Forelimb muscle (tissue), 1 donor: Measurements from ENCODE around the gene ZBTB39. TPM values are rescaled to one million over a fixed set of nuclear protein-coding genes. Genes with fewer than 3 reads are reported as not detected.

Source experiments
- polyA plus RNA-seq: library from polyadenylated mRNA; unstranded; fragments of 120-200 nt; gene quantifications from one replicate; pipeline ENCODE4 v1.2.1, GENCODE V29; 2013; ENCODE audit not compliant: insufficient read length

ZBTB39 gene
- polyA plus RNA-seq, 1 donor, result 4.8 TPM

Other genes starting within 250 kb of the ZBTB39 start
- 0.27 TPM for gene HSD17B6, start 243.2 kb downstream of the ZBTB39 start, polyA plus RNA-seq
- gene SDR9C7, start 72.1 kb downstream of the ZBTB39 start, polyA plus RNA-seq, result 0.46 TPM
- 0.40 TPM for gene RDH16, start 48.9 kb downstream of the ZBTB39 start, polyA plus RNA-seq
- gene TAC3, start 10.0 kb upstream of the ZBTB39 start, polyA plus RNA-seq, result not detected
- gene MYO1A, start 43.6 kb upstream of the ZBTB39 start, polyA plus RNA-seq, result 0.23 TPM
- gene NEMP1, start 72.2 kb upstream of the ZBTB39 start, polyA plus RNA-seq, result 17.3 TPM
- 30.1 TPM for gene NAB2, start 82.6 kb upstream of the ZBTB39 start, polyA plus RNA-seq
- gene STAT6, start 104.8 kb upstream of the ZBTB39 start, polyA plus RNA-seq, result 32.2 TPM
- gene LRP1, start 121.9 kb upstream of the ZBTB39 start, polyA plus RNA-seq, result 95.2 TPM
- 0.77 TPM for gene LRP1-AS, start 141.1 kb upstream of the ZBTB39 start, polyA plus RNA-seq
- gene NXPH4, start 210.2 kb upstream of the ZBTB39 start, polyA plus RNA-seq, result 2.8 TPM
- 64.4 TPM for gene SHMT2, start 223.2 kb upstream of the ZBTB39 start, polyA plus RNA-seq
- gene STAC3, start 244.6 kb upstream of the ZBTB39 start, polyA plus RNA-seq, result 488 TPM